ENCODE measurements around the gene AKR1C1.
"Not testable (repeated sequence)": the region's sequence is repeated elsewhere in the genome, so short reads cannot be mapped to it uniquely, and the experiment has no call there.

AKR1C1 gene

GRCh38 chr10:4962876-4963814, at the start of gene AKR1C1:
TSS of gene AKR1C1 (plus strand) at chr10:4963415. CDS start at chr10:4963445, 30 bp downstream.
- DNase-seq = not testable (repeated sequence)

- no peak for DNase-seq
Observed at GRCh38 chr10:4914213-4914850, 48.9 kb upstream of the AKR1C1 start.

- DNase-seq = no peak
Observed at GRCh38 chr10:4916086-4916716, 47.0 kb upstream of the AKR1C1 start.

GRCh38 chr10:4918236-4918635, 45.0 kb upstream of the AKR1C1 start:
- no peak for DNase-seq

DNA sequence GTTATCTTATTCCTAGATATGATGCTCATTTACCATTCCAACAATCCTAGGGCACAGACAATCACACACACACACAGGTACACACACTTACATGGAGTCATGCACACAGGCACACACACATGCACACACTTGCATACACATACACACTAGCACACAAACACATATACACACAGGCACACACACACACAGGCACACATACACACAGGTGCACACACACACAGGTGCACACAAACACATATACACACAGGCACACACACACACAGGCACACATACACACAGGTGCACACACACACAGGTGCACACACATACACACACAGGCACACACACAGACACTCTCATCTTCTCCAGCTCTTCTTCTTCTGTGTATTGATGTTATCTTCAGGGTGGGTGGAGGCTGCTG, 38.7 kb upstream of the AKR1C1 start:
- DNase-seq = not testable (repeated sequence)

DNA sequence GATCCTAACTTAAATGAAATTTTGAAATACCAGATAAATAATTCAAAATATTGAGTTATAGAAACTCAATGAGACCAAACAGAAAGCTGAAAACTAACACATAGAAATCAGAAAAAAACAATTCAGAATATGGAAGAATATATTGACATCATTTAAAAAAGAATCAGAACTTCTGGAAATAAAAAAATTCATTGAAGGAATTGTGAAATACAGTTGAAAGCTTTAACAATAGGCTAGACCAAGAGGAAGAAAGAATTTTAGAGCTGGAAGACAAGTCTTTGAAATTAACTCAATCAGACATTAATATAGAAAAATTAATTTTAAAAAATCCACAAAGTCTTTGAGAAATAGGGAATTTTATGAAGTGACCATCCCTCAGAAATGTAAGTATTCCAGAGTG, 36.8 kb upstream of the AKR1C1 start:
- DNase-seq = no peak

- no peak for DNase-seq
Observed at GRCh38 chr10:4931587-4931986, 31.6 kb upstream of the AKR1C1 start.

DNA sequence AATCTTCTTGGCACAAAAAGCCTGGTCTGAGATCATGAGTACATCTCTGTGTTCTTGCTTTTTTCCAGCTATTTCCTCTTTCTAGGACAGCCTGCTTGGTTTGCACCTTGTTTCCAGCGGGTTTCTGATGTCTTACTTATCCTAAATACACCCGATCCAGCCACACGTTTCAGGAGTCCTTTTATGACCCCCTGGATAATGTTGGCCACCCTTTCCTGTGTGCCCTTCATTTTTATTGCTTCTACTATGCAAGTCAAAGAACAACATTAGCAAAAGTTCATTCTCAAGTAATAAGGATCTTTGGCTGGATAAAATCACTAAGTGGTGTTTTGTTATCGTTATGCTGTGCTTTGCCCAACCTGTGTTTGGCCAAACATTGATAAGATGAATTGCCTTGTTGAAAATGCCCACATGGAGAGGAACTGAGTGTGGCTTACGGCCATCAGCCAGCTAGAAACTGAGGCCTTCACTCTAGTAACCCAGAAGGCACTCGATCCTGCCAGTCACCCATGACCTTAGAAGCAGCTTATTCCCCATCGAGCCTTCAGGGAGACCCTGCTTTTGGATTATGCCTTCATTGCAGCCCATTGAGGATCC, 28.7 kb upstream of the AKR1C1 start:
- DNase-seq = no peak

GRCh38 chr10:4937346-4937745, 25.9 kb upstream of the AKR1C1 start:
- no peak for DNase-seq

DNA sequence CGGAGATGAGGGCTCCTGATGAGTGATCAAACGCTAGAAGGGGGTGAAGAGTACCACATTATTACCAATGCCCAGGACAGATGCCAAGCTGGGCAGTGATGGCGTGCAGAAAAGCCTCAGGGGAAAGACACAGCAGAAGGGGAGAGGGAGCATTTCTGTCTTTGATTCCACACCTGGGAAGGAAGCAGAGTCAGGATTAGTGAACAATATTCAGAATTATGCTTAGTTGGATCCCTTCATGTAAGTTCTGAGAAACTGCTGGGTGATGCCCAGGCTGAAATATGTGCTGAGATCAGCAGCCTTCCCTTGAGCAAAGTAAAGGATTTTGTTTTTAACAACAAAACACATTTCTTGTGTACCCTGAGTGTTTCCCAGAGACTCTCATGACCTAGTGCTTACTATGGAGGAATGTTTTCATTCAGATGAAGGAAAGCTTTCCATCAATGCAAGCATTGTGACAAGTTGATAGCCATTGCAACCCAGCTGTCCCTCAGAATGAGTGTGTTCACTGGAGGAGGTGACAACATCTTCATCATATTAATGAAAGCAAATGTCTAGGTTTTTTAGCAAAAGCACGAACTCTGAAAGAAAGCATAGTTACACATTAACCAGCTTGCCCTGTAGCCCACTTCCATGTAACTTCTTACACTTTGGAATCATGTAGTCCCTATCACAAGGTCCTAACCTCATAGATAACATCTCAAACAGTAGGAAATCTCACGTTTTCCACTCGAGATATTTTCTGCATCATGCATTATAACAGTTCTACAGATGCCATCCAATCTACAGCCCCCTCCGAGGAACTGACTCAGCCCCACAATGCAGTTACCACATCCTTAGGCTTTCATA, 23.8 kb upstream of the AKR1C1 start:
- DNase-seq = no peak

DNA sequence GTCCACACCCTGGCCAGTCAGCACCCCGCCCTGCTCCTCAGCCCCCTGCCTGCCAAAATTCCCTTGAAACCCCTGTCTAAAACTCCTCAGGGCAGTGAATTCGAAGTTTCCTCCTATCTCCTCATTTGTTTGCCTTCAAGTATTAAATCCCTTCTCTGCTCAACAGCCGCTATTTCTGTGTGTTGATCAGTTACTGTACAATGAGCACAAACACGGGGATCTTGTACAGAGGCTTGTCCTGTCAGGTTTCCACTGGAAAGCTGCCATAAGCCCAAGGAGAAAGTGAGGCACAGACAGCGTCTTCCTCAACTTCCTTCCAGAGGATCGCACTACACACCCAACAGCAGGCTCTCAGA, 23.2 kb upstream of the AKR1C1 start:
- not testable (repeated sequence) for DNase-seq

DNA sequence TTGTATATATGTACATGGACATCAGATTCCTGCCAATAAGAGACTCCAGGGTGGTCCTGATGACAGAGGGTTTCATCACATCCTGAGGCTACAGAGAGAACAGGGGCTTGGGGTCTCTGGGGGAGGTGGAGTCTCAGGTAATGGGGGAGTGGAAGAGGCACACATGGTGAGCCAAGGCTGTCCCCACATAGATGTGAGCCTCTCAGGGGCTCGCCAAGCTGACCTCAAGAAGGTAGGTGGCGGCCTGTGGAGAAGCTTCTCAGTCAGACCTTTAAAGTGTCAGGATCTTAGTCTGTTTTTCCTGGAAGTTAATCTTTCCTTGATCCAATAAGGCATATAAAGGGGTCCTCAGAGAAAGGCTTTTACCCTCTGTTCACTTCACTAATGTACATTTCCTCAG, 22.3 kb upstream of the AKR1C1 start:
- not testable (repeated sequence) for DNase-seq

GRCh38 chr10:4941540-4942330, 21.5 kb upstream of the AKR1C1 start:
- no peak for DNase-seq

- not testable (repeated sequence) for DNase-seq
Observed at GRCh38 chr10:4942931-4943330, 20.3 kb upstream of the AKR1C1 start.

- not testable (repeated sequence) for DNase-seq
Observed at GRCh38 chr10:4943416-4943815, 19.8 kb upstream of the AKR1C1 start.

GRCh38 chr10:4943821-4944220, 19.4 kb upstream of the AKR1C1 start:
- DNase-seq = no peak

DNA sequence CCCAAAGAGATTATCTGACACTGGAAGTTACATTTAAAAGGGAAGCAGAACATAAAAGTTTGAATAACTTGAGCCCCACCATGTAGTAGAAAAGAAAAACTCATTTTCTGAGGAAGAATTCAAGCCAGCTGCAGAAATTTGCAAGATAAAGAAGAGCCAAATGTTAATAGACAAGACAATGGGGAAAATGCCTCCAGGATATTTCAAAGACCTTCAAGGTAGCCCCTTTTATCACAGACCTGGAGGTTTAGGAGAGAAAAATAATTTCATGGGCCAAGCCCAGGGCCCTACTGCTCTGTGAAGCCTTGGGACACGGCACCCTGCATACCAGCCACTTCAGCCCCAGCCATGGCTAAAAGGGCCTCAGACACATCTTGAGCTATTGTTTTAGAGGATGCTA, 18.4 kb upstream of the AKR1C1 start:
- no peak for DNase-seq

DNA sequence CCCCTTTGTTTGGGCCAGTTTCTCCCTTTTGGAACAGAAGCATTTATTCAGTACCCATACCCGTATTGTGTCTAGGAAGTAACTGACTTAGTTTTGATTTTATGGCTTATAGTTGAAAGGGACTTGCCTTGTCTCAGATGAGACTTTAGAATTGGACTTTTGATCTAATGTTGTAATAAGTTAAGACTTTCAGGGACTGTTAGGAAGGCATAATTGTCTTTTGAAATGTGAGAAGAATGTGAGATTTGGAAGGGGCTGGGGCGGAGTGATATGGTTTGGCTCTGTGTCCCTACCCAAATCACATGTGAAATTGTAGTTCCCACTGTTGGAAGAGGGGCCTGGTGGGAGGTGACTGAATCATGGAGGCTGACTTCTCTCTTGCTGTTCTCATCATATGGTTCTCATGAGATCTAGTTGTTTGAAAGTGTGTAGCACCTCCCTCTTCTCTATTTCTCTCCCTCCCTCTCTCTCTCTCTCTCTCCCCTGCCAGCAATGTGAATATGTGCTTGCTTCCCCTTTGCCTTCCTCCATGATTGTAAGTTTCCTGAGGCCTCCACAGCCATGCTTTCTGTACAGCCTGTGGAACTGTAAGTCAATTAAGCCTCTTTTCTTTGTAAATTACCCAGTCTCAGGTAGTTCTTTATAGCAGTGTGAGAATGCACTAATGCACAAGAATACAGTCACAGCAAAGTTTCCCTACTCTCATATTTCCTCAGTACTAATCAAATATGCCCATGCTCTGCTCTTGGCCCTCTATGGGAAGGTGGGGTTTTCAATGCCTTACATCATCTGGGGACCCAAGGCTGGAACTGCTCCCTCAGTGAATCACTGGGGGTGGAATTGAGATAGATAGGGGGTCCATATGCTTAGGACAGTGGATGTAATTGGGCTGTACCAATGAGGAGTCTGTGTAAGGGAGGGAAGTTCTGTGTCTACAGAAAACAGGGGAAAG, 17.2 kb upstream of the AKR1C1 start:
- no peak for DNase-seq

DNA sequence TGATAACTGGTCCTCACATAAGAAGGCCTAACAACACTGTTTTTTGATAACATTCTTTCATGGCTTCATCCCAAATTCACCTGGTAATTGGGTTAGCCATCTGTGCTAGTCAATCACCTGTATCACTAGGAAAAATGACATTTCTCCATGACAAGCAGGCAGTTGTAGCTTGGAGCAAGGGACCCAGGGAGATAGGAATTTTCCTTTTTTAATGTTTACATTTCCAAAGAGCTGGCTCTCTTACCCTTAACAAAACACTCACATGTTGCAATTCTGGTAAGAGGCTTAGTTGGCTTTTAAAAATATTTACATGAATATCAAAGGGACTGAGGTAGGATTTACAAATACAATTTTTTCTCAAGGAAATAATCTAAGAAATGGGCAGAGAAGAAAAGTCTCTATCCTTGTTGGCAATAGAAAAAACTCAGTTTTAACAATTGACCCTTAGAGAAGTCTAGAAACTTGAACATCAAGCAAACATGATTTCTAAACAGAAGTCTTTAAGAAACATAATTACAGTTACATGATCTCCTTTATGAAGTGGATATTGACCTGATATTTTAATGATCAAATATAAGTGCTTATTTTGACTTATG, 16.1 kb upstream of the AKR1C1 start:
- no peak for DNase-seq

All from SW 1271 (cell line).